DLD1 (cell line): ENCODE results near the gene SYT1.

Experiments used
- in situ Hi-C: cut with HindIII; loops from 2 replicates; pipeline ENCODE4 v1.10.0; 2017; ENCODE audit warnings: low sequenced_read_pairs

SYT1 gene

GRCh38 chr12:78891646-78892353 is 27.2 kb downstream of the SYT1 start:
- in situ Hi-C loops: no loop called here

GRCh38 chr12:78898416-78898815 is 33.8 kb downstream of the SYT1 start:
- in situ Hi-C loops: no loop called here

DNA sequence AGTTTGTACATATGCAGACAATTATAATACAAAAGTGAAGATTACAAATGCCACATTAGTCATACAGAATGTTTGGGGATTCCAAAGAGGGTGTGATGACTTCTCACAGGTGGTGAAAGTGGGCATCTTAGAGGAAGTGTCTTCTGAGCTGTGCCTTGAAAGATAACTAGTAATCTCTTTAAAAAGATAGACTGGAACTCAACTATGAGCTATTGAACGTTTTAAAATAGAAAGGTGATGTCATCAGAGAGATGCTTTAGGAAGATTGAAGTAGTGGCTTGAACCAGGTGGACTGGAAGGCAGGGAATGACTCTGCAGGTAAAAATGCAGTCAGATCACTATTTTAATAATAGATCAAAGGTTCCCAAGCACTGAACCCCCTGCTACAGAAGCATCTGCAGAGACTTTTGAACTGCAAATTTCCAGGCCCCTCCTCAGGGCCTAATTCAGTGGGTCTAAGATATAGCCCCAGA is 50.3 kb downstream of the SYT1 start:
- in situ Hi-C loops: no loop called here

DNA sequence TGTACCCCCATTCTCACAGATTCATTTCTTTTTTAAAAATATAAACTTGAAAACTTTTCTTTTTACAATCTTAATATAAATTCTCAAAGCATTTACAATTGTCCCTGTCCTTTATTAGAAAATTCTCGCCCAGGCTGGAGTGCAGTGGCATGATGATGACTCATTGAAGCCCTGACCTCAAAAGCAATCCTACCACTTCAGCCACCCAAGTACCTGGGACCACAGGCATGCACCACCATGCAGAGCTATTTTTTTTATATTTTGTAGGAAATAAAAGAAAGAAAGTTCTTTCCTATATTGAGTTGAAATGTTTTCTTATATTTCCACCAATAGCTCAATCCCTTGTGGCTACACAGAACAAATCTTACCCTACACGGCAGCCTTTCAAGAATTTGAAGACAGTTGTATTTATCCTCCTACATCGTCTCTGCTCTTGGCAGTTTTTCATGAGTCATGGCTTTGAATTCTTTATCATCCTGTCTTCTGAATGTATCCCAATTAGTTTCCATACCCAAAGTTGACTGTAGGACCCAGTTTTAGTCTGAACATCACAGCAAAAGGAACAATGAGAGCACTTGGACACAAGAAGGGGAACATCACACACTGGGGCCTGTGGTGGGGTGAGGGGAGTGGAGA is 52.4 kb downstream of the SYT1 start:
- in situ Hi-C loops: no loop called here

DNA sequence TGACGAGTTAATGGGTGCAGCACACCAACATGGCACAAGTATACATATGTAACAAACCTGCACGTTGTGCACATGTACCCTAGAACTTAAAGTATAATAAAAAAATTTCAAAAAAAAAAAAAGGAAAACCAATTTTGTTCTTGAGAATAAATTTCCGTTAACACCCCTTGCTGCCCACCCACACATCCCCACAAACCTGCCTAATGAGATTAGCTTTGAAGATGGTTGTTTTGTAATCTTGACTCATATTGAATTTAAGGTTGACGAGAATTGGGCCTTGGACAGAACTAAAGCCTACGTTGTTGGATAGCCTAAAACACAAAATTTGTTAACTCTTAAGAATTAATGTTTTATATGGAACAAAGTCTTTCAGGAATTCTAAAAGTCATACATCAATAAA is 52.9 kb downstream of the SYT1 start:
- in situ Hi-C loops: no loop called here

DNA sequence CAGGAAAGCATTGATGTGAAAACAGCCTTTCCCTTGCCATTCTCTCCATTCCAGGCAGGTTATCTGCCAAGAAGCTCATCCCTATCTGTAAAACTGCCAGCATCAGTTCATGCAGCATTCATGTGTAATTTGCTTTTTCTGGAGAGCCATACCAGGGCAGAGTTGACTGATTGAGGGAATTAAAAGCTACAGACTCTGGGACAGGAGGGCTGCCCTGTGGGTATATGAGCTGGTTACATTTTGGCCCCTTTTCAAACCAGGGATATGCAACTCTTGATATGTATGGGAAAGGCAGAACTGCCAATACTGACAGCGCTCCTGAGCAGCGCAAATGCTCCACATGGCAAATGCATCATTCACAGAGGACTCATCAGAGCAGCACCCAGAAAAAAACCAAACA is 53.7 kb downstream of the SYT1 start:
- in situ Hi-C loops: no loop called here

DNA sequence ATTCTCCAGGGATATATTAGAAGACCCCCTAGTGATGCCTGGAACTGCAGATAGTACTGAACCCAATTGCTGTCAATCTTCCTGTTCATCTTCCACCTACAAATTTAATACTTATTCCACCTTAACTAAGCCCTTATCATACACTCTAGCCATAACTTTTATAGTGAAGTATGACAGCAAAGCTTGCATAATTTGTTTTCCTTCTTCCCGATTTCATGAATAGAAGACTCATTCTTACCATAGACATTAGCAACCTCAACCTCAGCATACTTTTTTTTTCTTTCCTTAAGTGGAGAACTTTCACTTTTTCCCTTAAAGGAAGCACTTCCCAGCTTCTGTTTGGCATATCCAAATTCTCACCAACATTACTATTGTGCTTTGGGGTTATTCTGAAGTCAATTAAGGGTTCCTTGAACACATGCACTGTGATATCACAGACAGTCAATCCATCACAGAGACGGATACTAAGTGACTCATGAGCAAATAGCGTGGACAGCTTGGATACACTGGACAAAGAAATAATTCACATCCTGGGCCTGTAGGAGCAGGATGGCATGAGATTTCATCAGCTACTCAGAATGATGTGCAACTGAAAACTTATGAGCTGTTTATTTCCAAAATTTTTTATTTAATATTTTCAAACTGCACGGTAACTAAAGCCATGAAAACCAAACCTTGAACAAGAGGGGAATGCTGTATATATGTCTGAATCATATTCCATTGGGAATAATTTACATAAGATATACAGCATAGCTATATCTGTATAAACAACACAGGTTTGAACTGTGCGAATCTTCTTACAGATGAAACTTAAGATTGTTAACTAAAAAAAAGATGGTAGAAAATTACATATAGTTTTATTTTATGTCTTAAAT is 63.9 kb downstream of the SYT1 start:
- in situ Hi-C loops: no loop called here

GRCh38 chr12:78929075-78929418 is 64.5 kb downstream of the SYT1 start:
- in situ Hi-C loops: no loop called here

DNA sequence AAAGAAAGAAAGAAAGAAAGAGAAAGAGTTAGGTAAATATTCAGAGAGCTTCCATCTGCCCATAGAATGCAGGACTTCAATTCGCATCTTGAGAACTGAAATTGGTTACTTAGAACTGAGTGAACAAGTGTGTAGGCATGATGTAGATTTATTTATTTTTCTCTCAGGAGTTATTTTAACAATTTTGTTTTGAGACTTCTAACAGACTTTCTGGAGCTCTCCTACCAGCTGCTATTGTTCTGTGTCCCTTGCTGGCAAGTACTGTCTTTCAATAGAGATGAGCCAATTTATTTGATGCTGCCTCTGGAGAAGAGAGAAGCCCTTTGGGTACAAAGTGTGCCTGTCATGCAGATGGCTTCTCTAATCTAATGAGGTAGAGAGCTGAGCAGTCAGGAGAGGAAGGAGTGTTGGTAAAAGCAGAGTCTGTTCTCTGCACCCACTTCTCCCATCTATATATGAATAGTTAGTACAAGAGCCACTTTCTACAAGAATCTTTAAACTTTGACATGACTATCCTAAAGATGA is 67.0 kb downstream of the SYT1 start:
- in situ Hi-C loops: no loop called here

DNA sequence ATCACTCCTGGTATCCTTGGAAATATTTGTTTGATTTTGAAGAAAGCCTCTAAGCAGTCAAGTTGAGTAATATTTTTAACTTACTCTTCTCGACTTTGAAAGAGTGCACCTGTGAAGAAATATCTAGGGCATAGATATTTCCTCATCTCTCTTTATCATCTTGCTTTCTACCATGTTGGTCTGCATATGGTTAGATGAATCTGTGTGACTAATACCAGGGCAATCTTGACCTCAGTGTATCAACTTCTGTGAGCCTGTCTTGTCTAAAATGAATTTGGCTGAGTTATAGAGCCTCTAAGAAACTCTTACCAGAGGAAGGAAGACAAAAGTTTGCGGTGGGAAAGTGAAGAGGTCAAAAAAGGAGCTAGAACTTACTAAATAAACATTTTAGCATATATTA is 68.4 kb downstream of the SYT1 start:
- in situ Hi-C loops: no loop called here

- in situ Hi-C loops: no loop called here
Measured at GRCh38 chr12:78938341-78939084, 73.9 kb downstream of the SYT1 start.

GRCh38 chr12:78949532-78949931 is 85.0 kb downstream of the SYT1 start:
- in situ Hi-C loops: no loop called here

DNA sequence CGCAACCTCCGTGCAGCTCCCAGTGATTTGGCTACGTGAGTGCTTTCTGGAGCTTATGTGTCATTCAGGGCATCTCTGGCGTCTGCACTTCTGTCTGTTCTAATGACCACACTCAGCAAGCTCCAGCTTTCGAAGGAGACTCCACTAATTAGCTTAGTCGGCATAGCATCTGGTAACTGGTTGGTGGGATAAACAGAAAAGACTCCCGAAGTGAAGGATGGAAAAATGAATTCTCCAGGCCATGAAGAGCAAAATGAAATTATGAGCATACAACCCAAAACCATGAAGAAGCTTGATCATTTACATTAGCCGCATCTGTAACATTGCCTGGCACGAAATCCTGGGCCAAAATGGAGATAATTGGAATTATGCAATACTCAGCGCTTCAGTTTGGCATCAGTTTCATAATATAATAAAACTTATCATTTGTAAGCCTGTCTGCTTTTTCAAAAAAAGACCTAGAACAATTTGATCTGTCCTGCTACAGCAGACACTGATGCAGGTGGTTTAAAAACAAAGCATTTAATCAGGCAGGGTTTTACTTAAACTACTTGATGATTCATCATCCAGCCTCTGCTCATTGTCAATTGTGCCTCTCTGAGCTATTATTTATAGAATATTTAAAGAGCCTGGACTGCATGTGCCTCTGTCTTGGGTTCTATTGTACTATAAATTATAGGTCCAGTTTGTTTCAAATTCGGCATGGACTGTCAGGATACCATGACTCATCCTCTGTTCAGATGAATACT is 87.4 kb downstream of the SYT1 start:
- in situ Hi-C loops: no loop called here

GRCh38 chr12:78952552-78952929 is 88.0 kb downstream of the SYT1 start:
- in situ Hi-C loops: no loop called here

DNA sequence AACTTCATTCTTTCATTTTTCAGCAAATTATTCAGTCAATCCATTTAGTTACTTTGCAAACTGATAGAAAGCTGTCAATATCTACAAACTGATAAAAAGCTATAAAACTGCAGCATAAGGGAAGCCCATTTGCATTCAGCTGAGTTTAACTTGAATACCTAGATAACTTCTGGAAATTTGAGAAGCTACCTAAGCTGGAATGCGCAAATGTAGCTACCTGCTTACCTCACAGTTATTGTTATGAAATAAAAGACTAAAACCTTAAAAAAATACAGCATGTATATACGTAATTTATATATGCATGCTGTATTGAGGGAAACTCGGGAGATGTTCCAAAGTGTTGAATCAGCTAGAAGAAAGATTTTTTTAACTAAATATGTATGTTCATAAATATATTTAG is 94.4 kb downstream of the SYT1 start:
- in situ Hi-C loops: no loop called here

- in situ Hi-C loops: no loop called here
Measured at GRCh38 chr12:78959556-78959955, 95.0 kb downstream of the SYT1 start.

- in situ Hi-C loops: no loop called here
Measured at GRCh38 chr12:78961171-78961570, 96.6 kb downstream of the SYT1 start.

GRCh38 chr12:78963439-78964227 is 99.1 kb downstream of the SYT1 start:
- in situ Hi-C loops: no loop called here

DNA sequence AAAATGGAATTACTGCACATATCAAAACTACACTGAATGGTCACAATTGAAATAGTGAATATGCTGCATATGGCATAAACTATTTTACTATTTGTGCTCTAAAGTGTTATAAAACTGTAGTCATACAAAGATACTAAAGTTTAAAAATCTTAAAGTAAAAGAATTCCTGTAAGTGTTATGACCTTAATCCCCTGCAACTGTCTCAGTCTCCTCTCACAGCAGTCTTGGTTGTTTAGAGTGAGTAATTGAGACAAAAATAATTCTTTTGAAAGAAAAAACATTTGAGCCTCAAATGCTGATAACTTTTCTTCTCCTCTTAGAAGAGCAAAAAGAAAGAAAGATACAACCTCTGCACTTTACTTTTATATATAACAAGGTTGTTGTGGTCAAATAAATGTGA is 99.9 kb downstream of the SYT1 start:
- in situ Hi-C loops: no loop called here
